GM12873 (cell line): ENCODE results near the gene HIVEP3.

Experiments used
- CTCF ChIP-seq: IDR thresholded peaks from 2 replicates; pipeline ENCODE4 v1.5.1; 2012; ENCODE audit warnings: low read depth, mild to moderate bottlenecking, moderate library complexity, low read length, control low read depth; ENCODE audit not compliant: insufficient read depth; ENCODE audit errors: missing control alignments

HIVEP3 gene

DNA sequence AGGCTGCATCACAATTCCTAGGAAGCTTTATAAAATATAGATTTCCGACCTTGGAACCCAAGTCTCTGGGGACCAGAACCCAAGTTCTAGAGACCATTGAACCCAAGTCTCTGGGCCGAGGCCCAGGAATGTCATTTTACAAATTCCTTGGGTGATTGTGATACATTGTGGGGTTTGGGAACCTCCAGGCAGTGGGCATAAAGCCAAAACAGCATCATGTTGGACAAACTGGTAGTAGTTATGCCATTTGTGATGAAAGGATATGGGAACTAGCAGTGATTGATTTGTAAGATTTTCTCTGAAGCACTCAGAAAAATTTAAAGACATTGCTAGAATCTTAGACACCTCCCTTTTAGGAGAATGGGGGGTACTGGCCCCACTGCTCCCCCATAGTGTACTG lies 160.2 kb downstream of the HIVEP3 start:
- no peak for TF ChIP-seq CTCF

DNA sequence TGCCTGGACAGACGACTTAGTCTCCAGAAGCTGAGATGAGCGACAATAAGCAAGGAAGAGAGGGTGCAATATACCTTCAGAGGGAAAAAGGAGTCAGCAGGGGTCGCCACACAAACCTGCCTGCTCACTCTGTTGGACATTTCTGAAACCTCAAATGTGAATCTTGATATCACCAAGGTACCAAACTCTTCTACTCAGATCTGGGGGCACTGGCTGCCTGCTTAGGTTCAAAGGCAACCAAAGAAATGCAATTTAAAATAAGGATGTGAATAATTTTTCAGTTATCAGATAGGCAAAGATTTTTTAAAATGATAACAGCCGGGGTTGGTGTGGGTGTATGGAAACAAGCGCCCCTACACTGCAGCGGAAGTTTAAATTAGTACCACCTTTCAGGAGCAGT lies 164.2 kb downstream of the HIVEP3 start:
- peak; percentile 50 for TF ChIP-seq CTCF

DNA sequence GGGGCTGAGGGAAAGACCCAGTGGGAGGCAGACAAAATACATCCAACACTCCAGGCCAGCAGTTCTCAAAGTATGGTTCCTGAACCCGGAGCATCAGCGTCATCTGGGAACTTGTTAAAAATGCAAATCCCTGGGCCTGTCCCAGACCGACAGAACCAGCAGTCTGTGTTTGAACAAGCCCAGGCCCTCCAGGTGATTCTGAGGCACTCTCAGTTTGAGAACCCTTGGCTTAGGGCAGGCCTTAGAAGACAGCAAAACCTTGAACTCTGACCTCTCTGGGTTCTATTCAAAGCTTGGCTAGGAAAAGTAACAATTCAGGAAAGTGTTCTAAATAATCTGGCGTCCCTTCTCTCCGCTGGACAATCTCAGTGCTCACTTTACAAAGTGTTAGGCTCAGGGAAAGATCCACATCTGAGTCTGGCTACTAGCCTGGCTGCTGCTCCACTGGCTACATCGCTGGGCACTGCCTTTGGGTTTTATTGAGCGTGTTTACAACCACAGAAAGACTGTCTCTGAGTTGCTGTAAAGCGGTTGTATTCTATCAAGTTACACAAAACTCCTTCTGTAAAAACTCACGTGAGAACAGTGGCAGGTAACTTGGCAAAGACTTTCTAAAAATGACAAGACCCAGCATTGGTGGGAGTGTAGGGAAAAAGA lies 166.1 kb downstream of the HIVEP3 start:
- no peak for TF ChIP-seq CTCF

GRCh38 chr1:41751804-41752513 lies 166.8 kb downstream of the HIVEP3 start:
- no peak for TF ChIP-seq CTCF

DNA sequence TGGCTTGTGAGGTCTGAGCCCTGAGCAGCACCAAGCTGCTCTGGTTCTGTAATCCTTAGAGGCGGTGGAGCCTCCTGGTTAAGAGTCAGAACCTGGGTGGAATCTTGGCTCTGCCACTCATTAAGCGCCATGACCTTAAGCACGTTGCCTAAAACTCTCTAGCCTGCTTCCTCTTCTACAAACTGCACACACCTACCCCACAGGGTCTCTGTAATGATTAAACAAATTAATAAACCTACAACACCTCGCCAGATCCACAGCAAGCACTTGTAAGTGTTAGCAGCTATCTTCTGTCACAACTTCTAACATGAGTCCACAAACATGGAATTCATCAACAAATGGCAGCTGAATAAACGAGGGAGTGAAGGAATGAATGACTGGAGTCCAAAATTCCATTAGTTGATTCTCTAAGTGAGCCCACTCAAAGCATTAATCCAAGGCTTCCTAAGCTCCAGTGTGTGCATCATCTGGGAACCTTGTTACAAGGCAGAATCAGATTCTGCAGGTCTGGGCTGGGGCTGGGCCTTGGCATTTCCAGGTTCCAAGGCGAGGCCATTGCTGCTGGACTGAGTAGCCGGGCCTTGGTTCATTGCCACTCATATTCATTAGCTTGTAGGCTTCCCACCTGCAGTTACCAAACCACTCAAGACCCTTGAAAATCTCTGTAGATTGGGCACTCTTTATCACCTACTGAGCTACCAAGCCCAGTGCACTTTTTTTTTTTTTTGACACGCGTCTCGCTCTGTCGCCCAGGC lies 168.6 kb downstream of the HIVEP3 start:
- no peak for TF ChIP-seq CTCF

GRCh38 chr1:41745022-41745421 lies 173.7 kb downstream of the HIVEP3 start:
- TF ChIP-seq CTCF: no peak

DNA sequence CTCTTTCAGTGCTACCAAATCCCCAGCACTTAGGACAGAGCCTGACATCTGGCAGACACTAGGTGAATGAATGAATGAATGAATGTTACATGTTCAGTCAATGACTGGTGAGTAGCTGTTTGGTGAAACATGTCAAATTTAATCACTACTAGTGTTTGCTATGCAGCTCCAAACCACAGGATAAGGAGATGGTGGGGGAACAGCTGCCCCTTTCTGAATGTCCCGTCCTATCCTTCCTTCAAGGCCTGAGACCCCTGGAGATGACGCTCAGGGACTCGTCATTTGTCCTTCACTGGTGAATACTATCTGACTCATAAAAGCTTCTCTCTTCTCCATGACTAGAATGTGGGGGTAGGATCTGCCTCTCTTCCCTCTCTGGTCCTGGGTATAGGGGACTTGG lies 175.4 kb downstream of the HIVEP3 start:
- no peak for TF ChIP-seq CTCF
